ENCODE data around the gene CARNS1. TPM values are rescaled to one million over a fixed set of nuclear protein-coding genes. Genes with fewer than 3 reads are reported as not detected.
A peak's percentile ranks its signal among the peaks of the same experiment; 100 is the strongest.
"Not testable (repeated sequence)": the region's sequence is repeated elsewhere in the genome, so short reads cannot be mapped to it uniquely, and the experiment has no call there.

Gene CARNS1
- polyA plus RNA-seq, 1 donor: 87.1 TPM

- DNase-seq: not testable (repeated sequence)
These were observed 50.1 kb downstream of the CARNS1 start for GRCh38 chr11:67465530-67465929.

- DNase-seq: no peak
These were observed 50.9 kb downstream of the CARNS1 start for GRCh38 chr11:67466367-67466766.

- DNase-seq: no peak
These were observed 51.7 kb downstream of the CARNS1 start for GRCh38 chr11:67466962-67467771.

GRCh38 chr11:67468056-67468455 lies 52.6 kb downstream of the CARNS1 start:
- no peak for DNase-seq

GRCh38 chr11:67468456-67468758 lies 52.9 kb downstream of the CARNS1 start:
- DNase-seq: no peak

GRCh38 chr11:67468759-67469507 lies 53.5 kb downstream of the CARNS1 start, which contains the start of gene TMEM134:
TSS of gene TMEM134 (minus strand) at chr11:67469251. CDS start at chr11:67469192, 59 bp downstream.
- peak; percentile 92 for DNase-seq

GRCh38 chr11:67469508-67469811 lies 54.0 kb downstream of the CARNS1 start:
- DNase-seq: no peak

GRCh38 chr11:67470337-67471002 lies 55.0 kb downstream of the CARNS1 start:
- DNase-seq: no peak

- DNase-seq: no peak
These were observed 57.4 kb downstream of the CARNS1 start for GRCh38 chr11:67472882-67473281.

Other genes starting within 250 kb of the CARNS1 start
- gene GRK2, start 149.2 kb upstream of the CARNS1 start, polyA plus RNA-seq (ENCODE audit: insufficient read length): 61.1 TPM
- gene ANKRD13D, start 126.4 kb upstream of the CARNS1 start, polyA plus RNA-seq (ENCODE audit: insufficient read length): 34.4 TPM
- gene SSH3, start 112.1 kb upstream of the CARNS1 start, polyA plus RNA-seq (ENCODE audit: insufficient read length): 20.5 TPM
- 33.3 TPM for gene POLD4, start 62.1 kb upstream of the CARNS1 start, polyA plus RNA-seq (ENCODE audit: insufficient read length)
- 3.6 TPM for gene CLCF1, start 42.1 kb upstream of the CARNS1 start, polyA plus RNA-seq (ENCODE audit: insufficient read length)
- gene RAD9A, start 23.7 kb upstream of the CARNS1 start, polyA plus RNA-seq (ENCODE audit: insufficient read length): 10.5 TPM
- 146 TPM for gene PPP1CA, start 13.8 kb upstream of the CARNS1 start, polyA plus RNA-seq (ENCODE audit: insufficient read length)
- 5.4 TPM for gene TBC1D10C, start 11.6 kb upstream of the CARNS1 start, polyA plus RNA-seq (ENCODE audit: insufficient read length)
- gene RPS6KB2, start 12.8 kb downstream of the CARNS1 start, polyA plus RNA-seq (ENCODE audit: insufficient read length): 30.3 TPM
- 0.67 TPM for gene PTPRCAP, start 22.0 kb downstream of the CARNS1 start, polyA plus RNA-seq (ENCODE audit: insufficient read length)
- gene CORO1B, start 27.8 kb downstream of the CARNS1 start, polyA plus RNA-seq (ENCODE audit: insufficient read length): 30.0 TPM
- gene GPR152, start 37.1 kb downstream of the CARNS1 start, polyA plus RNA-seq (ENCODE audit: insufficient read length): not detected
- 2.5 TPM for gene CABP4, start 39.7 kb downstream of the CARNS1 start, polyA plus RNA-seq (ENCODE audit: insufficient read length)
- gene TMEM134, start 53.6 kb downstream of the CARNS1 start, polyA plus RNA-seq (ENCODE audit: insufficient read length): 61.4 TPM
- gene AIP, start 67.3 kb downstream of the CARNS1 start, polyA plus RNA-seq (ENCODE audit: insufficient read length): 48.1 TPM
- 7.4 TPM for gene PITPNM1, start 89.7 kb downstream of the CARNS1 start, polyA plus RNA-seq (ENCODE audit: insufficient read length)
- 23.6 TPM for gene CDK2AP2, start 92.5 kb downstream of the CARNS1 start, polyA plus RNA-seq (ENCODE audit: insufficient read length)
- not detected for gene CABP2, start 107.8 kb downstream of the CARNS1 start, polyA plus RNA-seq (ENCODE audit: insufficient read length)
- 215 TPM for gene GSTP1, start 168.1 kb downstream of the CARNS1 start, polyA plus RNA-seq (ENCODE audit: insufficient read length)
- 155 TPM for gene NDUFV1, start 191.3 kb downstream of the CARNS1 start, polyA plus RNA-seq (ENCODE audit: insufficient read length)
- 3.7 TPM for gene NUDT8, start 214.3 kb downstream of the CARNS1 start, polyA plus RNA-seq (ENCODE audit: insufficient read length)
- gene TBX10, start 224.1 kb downstream of the CARNS1 start, polyA plus RNA-seq (ENCODE audit: insufficient read length): not detected
- gene ACY3, start 235.1 kb downstream of the CARNS1 start, polyA plus RNA-seq (ENCODE audit: insufficient read length): not detected